H1 (cell line): ENCODE data around the gene PPP1R3F. TPM values are rescaled to one million over a fixed set of nuclear protein-coding genes. Genes with fewer than 3 reads are reported as not detected.

Experiments used
- BRCA1 ChIP-seq: IDR thresholded peaks from 2 replicates; pipeline ENCODE4 v1.6.1; 2012; ENCODE audit warnings: low read depth, low read length, improper control_type of control experiment
- CBX5 ChIP-seq: fragments of 300-800, 300-1000 bp; sonication (generic); IDR thresholded peaks from 2 replicates; pipeline ENCODE4 v1.7.1; 2016; ENCODE audit warnings: antibody characterized with exemption, low read length, low read depth
- CBX8 ChIP-seq: fragments of 300-800, 300-1000 bp; sonication (generic); IDR thresholded peaks from 2 replicates; pipeline ENCODE4 v1.7.1; 2016; ENCODE audit warnings: low read depth, low read length, borderline replicate concordance
- EP300 ChIP-seq, 2 experiments: IDR thresholded peaks; 1 replicate in 1 of 2; 2 replicates in 1 of 2; pipeline ENCODE4 v1.6.1; 2011 to 2012; ENCODE audit warnings: low read depth in 2 of 2, low read length in 2 of 2, mild to moderate bottlenecking in 2 of 2, borderline replicate concordance in 1 of 2, inconsistent platforms in 1 of 2, moderate library complexity in 1 of 2
- EZH2 ChIP-seq: fragments of 200-600 bp; sonication (generic); IDR thresholded peaks from 2 replicates; pipeline ENCODE4 v1.7.1; 2012; ENCODE audit warnings: low read depth, mild to moderate bottlenecking, moderate library complexity, low read length, inconsistent platforms; ENCODE audit not compliant: severe bottlenecking
- RFX5 ChIP-seq: IDR thresholded peaks from 2 replicates; pipeline ENCODE4 v1.6.1; 2011; ENCODE audit warnings: low read depth, low read length, improper control_type of control experiment, borderline replicate concordance
- RXRA ChIP-seq: IDR thresholded peaks from 2 replicates; pipeline ENCODE4 v1.6.1; 2011; ENCODE audit warnings: low read depth, mild to moderate bottlenecking, low read length, moderate library complexity; ENCODE audit not compliant: insufficient read depth
- SP1 ChIP-seq: IDR thresholded peaks from 2 replicates; pipeline ENCODE4 v1.6.1; 2011; ENCODE audit warnings: low read depth, low read length
- SP4 ChIP-seq: IDR thresholded peaks from 2 replicates; pipeline ENCODE4 v1.6.1; 2012; ENCODE audit warnings: low read length, inconsistent platforms
- TAF7 ChIP-seq: optimal IDR thresholded peaks from 2 replicates; pipeline ENCODE3; 2011; ENCODE audit warnings: low read depth, mild to moderate bottlenecking, inconsistent platforms, low read length, moderate library complexity, borderline replicate concordance
- polyA plus RNA-seq, 7 experiments: library from polyadenylated mRNA; depleted of rRNA in 3 of 7; stranded (reverse) in 5 of 7; unstranded in 2 of 7; fragments of >200 nt in 5 of 7; fragments of 200-250 nt in 2 of 7; gene quantifications; 1 replicate in 5 of 7; 2 replicates in 1 of 7; 4 replicates in 1 of 7; pipeline versions ENCODE4 v1.2.1 to v1.2.3, GENCODE V29; 2011 to 2013; ENCODE audit warnings: missing spikeins in 2 of 7, mixed read lengths in 2 of 7
- total RNA-seq: library from RNA; stranded (reverse); fragmentation: NEBNext Ultra II Directional; extraction: Animal tissue kit (Norgen Biotek cat#: 25700); gene quantifications from 2 replicates; pipeline ENCODE4 v1.2.1, GENCODE V29; 2021
- TF ChIP-seq, protein P1 (sequence below): fragments of 300-600 bp; sonication (generic); IDR thresholded peaks from 2 replicates; pipeline ENCODE4 v1.7.1; 2012; ENCODE audit warnings: low read length, moderate library complexity, mild to moderate bottlenecking, inconsistent platforms; ENCODE audit not compliant: insufficient replicate concordance
- TF ChIP-seq, protein P2 (sequence below): IDR thresholded peaks from 2 replicates; pipeline ENCODE4 v1.6.1; 2012; ENCODE audit warnings: inconsistent platforms

Gene PPP1R3F
- total and polyA plus RNA-seq, 2 of the 8 experiments (the other 6 are each of a cell fraction or from before 2014, with no cell fraction given) = 5.1 to 6.8 TPM

DNA sequence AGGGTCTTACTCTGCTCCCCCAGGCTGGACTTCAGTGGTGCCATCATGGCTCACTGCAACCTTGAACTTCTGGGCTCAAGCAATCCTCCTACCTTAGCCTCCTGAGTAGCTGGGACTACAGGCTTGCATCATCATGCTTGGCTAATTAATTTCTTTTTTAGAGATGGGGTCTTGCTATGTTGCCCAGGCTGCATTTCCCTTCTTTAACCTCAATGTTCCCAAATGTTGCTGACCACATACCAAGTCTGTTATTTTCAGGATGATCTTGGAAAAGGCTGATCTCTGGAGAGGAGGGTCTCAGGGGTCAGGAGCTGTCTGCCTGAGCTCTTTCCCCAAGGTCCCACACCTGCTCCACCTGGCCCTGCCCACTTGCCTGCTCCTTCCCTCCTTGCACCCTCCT lies 49.5 kb upstream of the PPP1R3F start (continued):
- TF ChIP-seq, protein P1, sequence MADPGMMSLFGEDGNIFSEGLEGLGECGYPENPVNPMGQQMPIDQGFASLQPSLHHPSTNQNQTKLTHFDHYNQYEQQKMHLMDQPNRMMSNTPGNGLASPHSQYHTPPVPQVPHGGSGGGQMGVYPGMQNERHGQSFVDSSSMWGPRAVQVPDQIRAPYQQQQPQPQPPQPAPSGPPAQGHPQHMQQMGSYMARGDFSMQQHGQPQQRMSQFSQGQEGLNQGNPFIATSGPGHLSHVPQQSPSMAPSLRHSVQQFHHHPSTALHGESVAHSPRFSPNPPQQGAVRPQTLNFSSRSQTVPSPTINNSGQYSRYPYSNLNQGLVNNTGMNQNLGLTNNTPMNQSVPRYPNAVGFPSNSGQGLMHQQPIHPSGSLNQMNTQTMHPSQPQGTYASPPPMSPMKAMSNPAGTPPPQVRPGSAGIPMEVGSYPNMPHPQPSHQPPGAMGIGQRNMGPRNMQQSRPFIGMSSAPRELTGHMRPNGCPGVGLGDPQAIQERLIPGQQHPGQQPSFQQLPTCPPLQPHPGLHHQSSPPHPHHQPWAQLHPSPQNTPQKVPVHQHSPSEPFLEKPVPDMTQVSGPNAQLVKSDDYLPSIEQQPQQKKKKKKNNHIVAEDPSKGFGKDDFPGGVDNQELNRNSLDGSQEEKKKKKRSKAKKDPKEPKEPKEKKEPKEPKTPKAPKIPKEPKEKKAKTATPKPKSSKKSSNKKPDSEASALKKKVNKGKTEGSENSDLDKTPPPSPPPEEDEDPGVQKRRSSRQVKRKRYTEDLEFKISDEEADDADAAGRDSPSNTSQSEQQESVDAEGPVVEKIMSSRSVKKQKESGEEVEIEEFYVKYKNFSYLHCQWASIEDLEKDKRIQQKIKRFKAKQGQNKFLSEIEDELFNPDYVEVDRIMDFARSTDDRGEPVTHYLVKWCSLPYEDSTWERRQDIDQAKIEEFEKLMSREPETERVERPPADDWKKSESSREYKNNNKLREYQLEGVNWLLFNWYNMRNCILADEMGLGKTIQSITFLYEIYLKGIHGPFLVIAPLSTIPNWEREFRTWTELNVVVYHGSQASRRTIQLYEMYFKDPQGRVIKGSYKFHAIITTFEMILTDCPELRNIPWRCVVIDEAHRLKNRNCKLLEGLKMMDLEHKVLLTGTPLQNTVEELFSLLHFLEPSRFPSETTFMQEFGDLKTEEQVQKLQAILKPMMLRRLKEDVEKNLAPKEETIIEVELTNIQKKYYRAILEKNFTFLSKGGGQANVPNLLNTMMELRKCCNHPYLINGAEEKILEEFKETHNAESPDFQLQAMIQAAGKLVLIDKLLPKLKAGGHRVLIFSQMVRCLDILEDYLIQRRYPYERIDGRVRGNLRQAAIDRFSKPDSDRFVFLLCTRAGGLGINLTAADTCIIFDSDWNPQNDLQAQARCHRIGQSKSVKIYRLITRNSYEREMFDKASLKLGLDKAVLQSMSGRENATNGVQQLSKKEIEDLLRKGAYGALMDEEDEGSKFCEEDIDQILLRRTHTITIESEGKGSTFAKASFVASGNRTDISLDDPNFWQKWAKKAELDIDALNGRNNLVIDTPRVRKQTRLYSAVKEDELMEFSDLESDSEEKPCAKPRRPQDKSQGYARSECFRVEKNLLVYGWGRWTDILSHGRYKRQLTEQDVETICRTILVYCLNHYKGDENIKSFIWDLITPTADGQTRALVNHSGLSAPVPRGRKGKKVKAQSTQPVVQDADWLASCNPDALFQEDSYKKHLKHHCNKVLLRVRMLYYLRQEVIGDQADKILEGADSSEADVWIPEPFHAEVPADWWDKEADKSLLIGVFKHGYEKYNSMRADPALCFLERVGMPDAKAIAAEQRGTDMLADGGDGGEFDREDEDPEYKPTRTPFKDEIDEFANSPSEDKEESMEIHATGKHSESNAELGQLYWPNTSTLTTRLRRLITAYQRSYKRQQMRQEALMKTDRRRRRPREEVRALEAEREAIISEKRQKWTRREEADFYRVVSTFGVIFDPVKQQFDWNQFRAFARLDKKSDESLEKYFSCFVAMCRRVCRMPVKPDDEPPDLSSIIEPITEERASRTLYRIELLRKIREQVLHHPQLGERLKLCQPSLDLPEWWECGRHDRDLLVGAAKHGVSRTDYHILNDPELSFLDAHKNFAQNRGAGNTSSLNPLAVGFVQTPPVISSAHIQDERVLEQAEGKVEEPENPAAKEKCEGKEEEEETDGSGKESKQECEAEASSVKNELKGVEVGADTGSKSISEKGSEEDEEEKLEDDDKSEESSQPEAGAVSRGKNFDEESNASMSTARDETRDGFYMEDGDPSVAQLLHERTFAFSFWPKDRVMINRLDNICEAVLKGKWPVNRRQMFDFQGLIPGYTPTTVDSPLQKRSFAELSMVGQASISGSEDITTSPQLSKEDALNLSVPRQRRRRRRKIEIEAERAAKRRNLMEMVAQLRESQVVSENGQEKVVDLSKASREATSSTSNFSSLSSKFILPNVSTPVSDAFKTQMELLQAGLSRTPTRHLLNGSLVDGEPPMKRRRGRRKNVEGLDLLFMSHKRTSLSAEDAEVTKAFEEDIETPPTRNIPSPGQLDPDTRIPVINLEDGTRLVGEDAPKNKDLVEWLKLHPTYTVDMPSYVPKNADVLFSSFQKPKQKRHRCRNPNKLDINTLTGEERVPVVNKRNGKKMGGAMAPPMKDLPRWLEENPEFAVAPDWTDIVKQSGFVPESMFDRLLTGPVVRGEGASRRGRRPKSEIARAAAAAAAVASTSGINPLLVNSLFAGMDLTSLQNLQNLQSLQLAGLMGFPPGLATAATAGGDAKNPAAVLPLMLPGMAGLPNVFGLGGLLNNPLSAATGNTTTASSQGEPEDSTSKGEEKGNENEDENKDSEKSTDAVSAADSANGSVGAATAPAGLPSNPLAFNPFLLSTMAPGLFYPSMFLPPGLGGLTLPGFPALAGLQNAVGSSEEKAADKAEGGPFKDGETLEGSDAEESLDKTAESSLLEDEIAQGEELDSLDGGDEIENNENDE = no peak
- TF ChIP-seq CBX8 = no peak
- TF ChIP-seq RFX5 = no peak
- no peak for TF ChIP-seq TAF7
- no peak for TF ChIP-seq SP4
- no peak for TF ChIP-seq EZH2
- no peak for TF ChIP-seq SP1
- TF ChIP-seq, protein P2, sequence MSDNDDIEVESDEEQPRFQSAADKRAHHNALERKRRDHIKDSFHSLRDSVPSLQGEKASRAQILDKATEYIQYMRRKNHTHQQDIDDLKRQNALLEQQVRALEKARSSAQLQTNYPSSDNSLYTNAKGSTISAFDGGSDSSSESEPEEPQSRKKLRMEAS = no peak
- TF ChIP-seq EP300 (IDR thresholded peaks at IDR 0.05; ENCODE audit: borderline replicate concordance in 1 of 2, low read depth in 2 of 2, low read length in 2 of 2) = no peak
- no peak for TF ChIP-seq BRCA1
- no peak for TF ChIP-seq CBX5
- TF ChIP-seq RXRA = no peak
